ENCODE results near the gene COPS3. TPM values are rescaled to one million over a fixed set of nuclear protein-coding genes. Genes with fewer than 3 reads are reported as not detected.

The COPS3 gene
- total RNA-seq, 1 experiment from 2014 or later: 157 TPM

- TF ChIP-seq CTCF (conservative IDR thresholded peaks at IDR 0.05; ENCODE audit: low read depth, low read length) (peak; percentile 52), EZH2 (IDR thresholded peaks at IDR 0.05; ENCODE audit: borderline replicate concordance, low read depth, low read length, poor library complexity, severe bottlenecking) (no peak)
- Histone ChIP-seq H3K9me3 (ENCODE audit: low read depth, low read length, poor library complexity, severe bottlenecking) (no peaks in the 10 kb centered on the region), H3K4me1 (ENCODE audit: insufficient read depth, low read length, poor library complexity, severe bottlenecking) (no peaks in the 10 kb centered on the region), H3K27me3 (replicated peaks; ENCODE audit: insufficient read depth, low read depth, low read length, poor library complexity) (no peaks in the 10 kb centered on the region), H3K36me3 (ENCODE audit: insufficient read depth, low read length, poor library complexity, severe bottlenecking) (no peaks in the 10 kb centered on the region), H3K27ac (ENCODE audit: low read depth, low read length, poor library complexity, severe bottlenecking) (no peak overlapping the region), H3K4me3 (ENCODE audit: low read depth, low read length, poor library complexity, severe bottlenecking) (no peak overlapping the region)
- intact Hi-C loops (cut with micrococcal nuclease; ENCODE audit: unreplicated experiment): no loop called here
- CTCF ChIA-PET: no interaction called here
- POLR2A ChIA-PET (ENCODE audit: low non-redundant PET): no interaction called here
- peak; percentile 40 for DNase-seq (ENCODE audit: low spot score)
- BruUV-seq (replicated peaks): no TSS peak
These were observed 32.4 kb upstream of the COPS3 start for GRCh38 chr17:17313350-17313991.

GRCh38 chr17:17309356-17309755, 28.3 kb upstream of the COPS3 start:
- Histone ChIP-seq H3K9me3 (ENCODE audit: low read depth, low read length, poor library complexity, severe bottlenecking) (no peaks in the 10 kb centered on the region), H3K4me3 (ENCODE audit: low read depth, low read length, poor library complexity, severe bottlenecking) (no peak overlapping the region), H3K36me3 (ENCODE audit: insufficient read depth, low read length, poor library complexity, severe bottlenecking) (no peaks in the 10 kb centered on the region), H3K27me3 (replicated peaks; ENCODE audit: insufficient read depth, low read depth, low read length, poor library complexity) (no peaks in the 10 kb centered on the region), H3K4me1 (ENCODE audit: insufficient read depth, low read length, poor library complexity, severe bottlenecking) (no peaks in the 10 kb centered on the region), H3K27ac (ENCODE audit: low read depth, low read length, poor library complexity, severe bottlenecking) (no peak overlapping the region)
- no peak for DNase-seq (ENCODE audit: low spot score)
- TF ChIP-seq EZH2 (IDR thresholded peaks at IDR 0.05; ENCODE audit: borderline replicate concordance, low read depth, low read length, poor library complexity, severe bottlenecking): no peak
- TF ChIP-seq CTCF (conservative IDR thresholded peaks at IDR 0.05; ENCODE audit: low read depth, low read length): no peak
- ChIA-PET CTCF (no interaction called here), POLR2A (ENCODE audit: low non-redundant PET) (no interaction called here)
- intact Hi-C loops (cut with micrococcal nuclease; ENCODE audit: unreplicated experiment): no loop called here
- BruUV-seq (replicated peaks): no TSS peak

- Histone ChIP-seq H3K4me3 (ENCODE audit: low read depth, low read length, poor library complexity, severe bottlenecking) (no peak overlapping the region), H3K4me1 (ENCODE audit: insufficient read depth, low read length, poor library complexity, severe bottlenecking) (no peaks in the 10 kb centered on the region), H3K27me3 (replicated peaks; ENCODE audit: insufficient read depth, low read depth, low read length, poor library complexity) (no peaks in the 10 kb centered on the region), H3K27ac (ENCODE audit: low read depth, low read length, poor library complexity, severe bottlenecking) (no peak overlapping the region), H3K9me3 (ENCODE audit: low read depth, low read length, poor library complexity, severe bottlenecking) (no peaks in the 10 kb centered on the region), H3K36me3 (ENCODE audit: insufficient read depth, low read length, poor library complexity, severe bottlenecking) (no peaks in the 10 kb centered on the region)
- intact Hi-C loops (cut with micrococcal nuclease; ENCODE audit: unreplicated experiment): no loop called here
- ChIA-PET CTCF (no interaction called here), POLR2A (ENCODE audit: low non-redundant PET) (no interaction called here)
- DNase-seq (ENCODE audit: low spot score): no peak
- no TSS peak for BruUV-seq (replicated peaks)
- TF ChIP-seq CTCF (conservative IDR thresholded peaks at IDR 0.05; ENCODE audit: low read depth, low read length) (no peak), EZH2 (IDR thresholded peaks at IDR 0.05; ENCODE audit: borderline replicate concordance, low read depth, low read length, poor library complexity, severe bottlenecking) (no peak)
These were observed 24.3 kb upstream of the COPS3 start for GRCh38 chr17:17305281-17305801.
